GM13977 (cell line): ENCODE results near the gene GSC.

ENCODE experiments used
- DNase-seq: peaks from one replicate; pipeline ENCODE4 v3.0.0; 2012; ENCODE audit warnings: low spot score
- CTCF ChIP-seq: IDR thresholded peaks from 2 replicates; pipeline ENCODE4 v1.5.1; 2012; ENCODE audit warnings: mild to moderate bottlenecking, control low read depth; ENCODE audit not compliant: insufficient read depth; ENCODE audit errors: extremely low read depth, missing control alignments
- in situ Hi-C: fragments of 300-500 bp; cut with MboI; formaldehyde crosslinking; loops from one replicate; pipeline ENCODE4 v1.12.0; 2022; ENCODE audit warnings: low sequenced_read_pairs, low pct_unique_long_range_greater_than_20kb, mixed read lengths, inconsistent platforms; ENCODE audit not compliant: unreplicated experiment

The GSC gene

GRCh38 chr14:94768141-94768520, 1.8 kb downstream of the GSC start:
- no peak for TF ChIP-seq CTCF
- no peak for DNase-seq
- in situ Hi-C loops = no loop called here

- no peak for TF ChIP-seq CTCF
- no peak for DNase-seq
- in situ Hi-C loops = no loop called here
Measured at GRCh38 chr14:94767321-94767878, 2.5 kb downstream of the GSC start.

GRCh38 chr14:94764573-94764972, 5.3 kb downstream of the GSC start:
- in situ Hi-C loops = no loop called here
- TF ChIP-seq CTCF = no peak
- DNase-seq = no peak

- in situ Hi-C loops = no loop called here
- no peak for DNase-seq
- no peak for TF ChIP-seq CTCF
Measured at GRCh38 chr14:94762431-94762830, 7.5 kb downstream of the GSC start.

GRCh38 chr14:94761997-94762377, 7.9 kb downstream of the GSC start:
- TF ChIP-seq CTCF = no peak
- in situ Hi-C loops = no loop called here
- DNase-seq = no peak

GRCh38 chr14:94761348-94761996, 8.4 kb downstream of the GSC start:
- in situ Hi-C loops = no loop called here
- TF ChIP-seq CTCF = no peak
- DNase-seq = no peak
